ENCODE data around the gene USPL1.

Gene USPL1

DNA sequence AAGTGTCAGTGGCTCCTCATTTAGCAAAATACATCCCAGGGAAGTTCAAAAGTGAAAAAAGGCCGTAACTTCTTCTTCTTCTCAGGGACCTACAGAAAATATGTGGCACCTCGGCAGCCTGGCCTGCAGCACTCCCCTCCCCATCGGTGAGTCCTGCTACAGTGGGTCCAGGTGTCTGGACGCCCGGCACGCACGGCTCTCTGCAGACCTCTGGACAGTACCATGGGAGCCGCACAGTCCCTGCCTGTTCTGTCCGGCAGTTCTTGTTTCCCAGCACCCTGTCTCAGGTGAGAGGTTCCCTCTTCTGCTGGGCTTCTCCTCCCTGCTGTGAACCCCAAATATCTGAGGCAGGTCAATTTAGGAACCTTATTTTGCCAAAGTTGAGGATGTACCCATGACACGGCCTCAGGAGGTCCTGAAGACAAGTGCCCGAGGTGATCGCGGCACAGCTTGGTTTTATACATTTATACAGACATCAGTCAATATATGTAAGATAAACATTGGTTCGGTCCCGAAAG, 80.8 kb downstream of the USPL1 start:
- DNase-seq = no peak

DNA sequence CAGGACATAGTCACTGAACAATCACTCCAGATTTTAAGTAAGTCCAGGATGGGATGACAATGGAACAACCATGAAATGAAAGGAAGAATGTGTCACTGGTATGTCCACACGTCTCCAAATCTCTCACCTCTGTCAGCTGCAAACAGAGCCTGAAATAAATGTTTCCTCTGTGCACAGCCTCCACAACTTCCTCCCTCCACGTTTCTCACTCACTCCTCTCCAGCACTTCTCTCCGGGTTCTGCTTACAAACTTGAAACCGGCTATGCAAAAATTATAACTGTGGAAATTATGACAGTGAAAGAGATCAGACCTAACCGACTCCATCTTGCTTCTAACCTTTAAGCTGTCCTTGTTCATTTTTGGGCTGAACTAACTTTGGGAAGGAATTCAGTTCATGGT, 82.6 kb downstream of the USPL1 start:
- DNase-seq = no peak

DNA sequence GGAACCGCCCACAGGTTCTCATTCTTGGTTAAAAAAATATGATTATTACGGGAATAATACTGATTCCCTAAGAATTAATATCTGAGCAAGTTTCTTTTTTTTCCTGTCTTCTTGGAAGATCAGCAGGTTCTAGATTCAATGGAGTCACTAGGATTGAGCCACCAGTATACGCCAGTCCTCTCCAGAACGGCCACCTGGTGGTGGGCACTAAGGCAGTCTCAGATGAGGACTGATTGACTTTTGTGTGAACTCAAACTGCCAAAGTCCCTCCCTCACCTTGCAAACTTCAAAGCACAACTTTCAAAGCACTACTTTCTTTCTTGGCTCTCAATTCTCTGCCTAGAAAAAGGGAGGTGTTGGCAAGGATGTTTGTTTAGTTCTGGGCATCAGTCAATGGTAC, 84.3 kb downstream of the USPL1 start:
- no peak for DNase-seq

DNA sequence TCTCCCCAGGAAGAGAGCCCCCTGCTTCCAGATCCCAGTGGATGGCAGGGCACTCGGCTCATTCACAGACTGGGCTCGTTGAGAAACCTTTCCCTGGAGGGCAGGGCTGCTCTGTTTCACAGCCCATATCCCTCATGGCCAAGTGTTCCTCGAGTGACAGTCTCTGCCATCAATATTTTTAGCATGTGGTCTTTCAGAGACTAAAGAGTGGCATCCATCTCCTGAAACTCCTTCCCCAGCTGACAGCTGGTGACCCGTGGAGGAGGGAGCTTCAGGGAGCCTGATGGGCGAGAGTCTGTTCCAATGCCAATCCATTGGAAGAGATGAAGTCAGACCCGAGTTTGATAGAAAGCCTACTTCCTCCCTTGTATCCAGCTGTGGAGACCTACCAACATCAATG, 86.9 kb downstream of the USPL1 start:
- no peak for DNase-seq

DNA sequence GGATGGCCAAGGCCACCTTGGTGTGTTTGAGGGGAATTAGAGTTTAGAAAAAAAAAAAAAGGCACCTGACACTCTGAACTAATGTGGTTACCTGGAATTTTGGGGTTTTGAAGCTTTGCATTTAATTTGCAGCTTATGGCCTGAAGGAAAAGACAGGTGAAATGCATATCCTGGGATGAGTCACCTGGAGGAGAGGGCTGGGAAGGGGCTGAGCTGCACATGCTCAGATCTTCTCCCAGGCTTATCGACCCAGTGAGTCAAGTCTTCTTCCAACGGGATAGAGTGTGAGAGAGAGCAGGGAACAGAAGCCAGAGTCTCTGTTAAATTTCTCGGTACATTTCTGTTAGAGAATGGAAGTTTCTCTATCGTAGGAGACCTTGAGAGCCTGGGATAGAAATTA, 88.0 kb downstream of the USPL1 start:
- DNase-seq = no peak

DNA sequence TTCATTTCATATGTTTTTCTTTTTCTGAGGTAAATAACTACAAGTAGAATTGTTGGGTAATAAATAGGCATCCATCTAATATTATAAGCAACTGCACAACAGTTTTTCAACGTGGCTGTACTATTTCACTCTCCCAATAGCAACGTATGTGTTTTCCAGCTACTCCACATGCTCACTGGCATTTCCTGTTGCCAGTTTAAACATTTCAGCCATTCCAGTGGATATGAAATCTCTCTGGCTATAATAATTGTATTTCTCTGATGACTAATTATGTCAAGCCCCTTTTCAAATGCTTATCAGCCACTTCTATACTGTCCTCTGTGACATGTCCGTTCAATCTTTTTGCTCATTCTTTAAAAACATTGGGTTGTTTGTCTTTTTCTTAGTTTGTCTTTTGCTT, 90.8 kb downstream of the USPL1 start:
- no peak for DNase-seq

Data from NCI-H1105 (cell line).